Glutamatergic neuron (in vitro differentiated cells): ENCODE measurements around the gene POP7. TPM values are rescaled to one million over a fixed set of nuclear protein-coding genes. Genes with fewer than 3 reads are reported as not detected.

Experiments
- DNase-seq: peaks from one replicate; pipeline ENCODE4 v3.0.0; 2022
- H3K27ac Mint-ChIP-seq: one replicate; pipeline ENCODE4 v1.8.0; 2020; ENCODE audit warnings: mild to moderate bottlenecking, mixed read lengths, inconsistent platforms; ENCODE audit not compliant: unreplicated experiment
- H3K27me3 Mint-ChIP-seq: one replicate; pipeline ENCODE4 v1.8.0; 2020; ENCODE audit warnings: mild to moderate bottlenecking, moderate library complexity, mixed read lengths, inconsistent platforms; ENCODE audit not compliant: unreplicated experiment
- H3K36me3 Mint-ChIP-seq: one replicate; pipeline ENCODE4 v1.8.0; 2020; ENCODE audit warnings: mild to moderate bottlenecking, mixed read lengths, inconsistent platforms; ENCODE audit not compliant: unreplicated experiment
- H3K4me1 Mint-ChIP-seq: one replicate; pipeline ENCODE4 v1.8.0; 2020; ENCODE audit warnings: mild to moderate bottlenecking, low read depth, mixed read lengths, inconsistent platforms; ENCODE audit not compliant: unreplicated experiment
- H3K4me3 Mint-ChIP-seq: one replicate; pipeline ENCODE4 v1.8.0; 2020; ENCODE audit warnings: mild to moderate bottlenecking, mixed read lengths, inconsistent platforms; ENCODE audit not compliant: unreplicated experiment
- H3K9me3 Mint-ChIP-seq: one replicate; pipeline ENCODE4 v1.8.0; 2020; ENCODE audit warnings: mild to moderate bottlenecking, moderate library complexity, mixed read lengths, inconsistent platforms; ENCODE audit not compliant: unreplicated experiment
- total RNA-seq: library from RNA; stranded (reverse); fragmentation: NEBNext Ultra II Directional; extraction: Animal tissue kit (Norgen Biotek cat#: 25700); gene quantifications from one replicate; pipeline ENCODE4 v1.2.1, GENCODE V29; 2021; ENCODE audit not compliant: unreplicated experiment
- TF ChIP-seq, protein P1 (sequence below): fragments of 200-600 bp; sonication (generic); IDR thresholded peaks from one replicate; pipeline ENCODE4 v1.5.0; 2021; ENCODE audit not compliant: partially characterized antibody, unreplicated experiment

POP7 gene
- total RNA-seq, 1 donor from 2014 or later = 35.8 TPM

GRCh38 chr7:100730136-100730800 lies 24.3 kb downstream of the POP7 start:
- Mint-ChIP-seq H3K36me3 (no peaks in the 10 kb centered on the region), H3K4me3 (no peak overlapping the region), H3K4me1 (no peaks in the 10 kb centered on the region), H3K9me3 (no peaks in the 10 kb centered on the region), H3K27ac (no peak overlapping the region), H3K27me3 (peaks cover 4% of the 10 kb centered on the region)
- TF ChIP-seq, protein P1, sequence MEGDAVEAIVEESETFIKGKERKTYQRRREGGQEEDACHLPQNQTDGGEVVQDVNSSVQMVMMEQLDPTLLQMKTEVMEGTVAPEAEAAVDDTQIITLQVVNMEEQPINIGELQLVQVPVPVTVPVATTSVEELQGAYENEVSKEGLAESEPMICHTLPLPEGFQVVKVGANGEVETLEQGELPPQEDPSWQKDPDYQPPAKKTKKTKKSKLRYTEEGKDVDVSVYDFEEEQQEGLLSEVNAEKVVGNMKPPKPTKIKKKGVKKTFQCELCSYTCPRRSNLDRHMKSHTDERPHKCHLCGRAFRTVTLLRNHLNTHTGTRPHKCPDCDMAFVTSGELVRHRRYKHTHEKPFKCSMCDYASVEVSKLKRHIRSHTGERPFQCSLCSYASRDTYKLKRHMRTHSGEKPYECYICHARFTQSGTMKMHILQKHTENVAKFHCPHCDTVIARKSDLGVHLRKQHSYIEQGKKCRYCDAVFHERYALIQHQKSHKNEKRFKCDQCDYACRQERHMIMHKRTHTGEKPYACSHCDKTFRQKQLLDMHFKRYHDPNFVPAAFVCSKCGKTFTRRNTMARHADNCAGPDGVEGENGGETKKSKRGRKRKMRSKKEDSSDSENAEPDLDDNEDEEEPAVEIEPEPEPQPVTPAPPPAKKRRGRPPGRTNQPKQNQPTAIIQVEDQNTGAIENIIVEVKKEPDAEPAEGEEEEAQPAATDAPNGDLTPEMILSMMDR = no peak
- no peak for DNase-seq

- H3K4me1 Mint-ChIP-seq = no peaks in the 10 kb centered on the region
- no peaks in the 10 kb centered on the region for H3K9me3 Mint-ChIP-seq
- no peak overlapping the region for H3K4me3 Mint-ChIP-seq
- peaks cover 4% of the 10 kb centered on the region for H3K27me3 Mint-ChIP-seq
- no peaks in the 10 kb centered on the region for H3K36me3 Mint-ChIP-seq
- no peak overlapping the region for H3K27ac Mint-ChIP-seq
- TF ChIP-seq, protein P1 = no peak
- no peak for DNase-seq
These were observed 26.2 kb downstream of the POP7 start for GRCh38 chr7:100731937-100732636.

DNA sequence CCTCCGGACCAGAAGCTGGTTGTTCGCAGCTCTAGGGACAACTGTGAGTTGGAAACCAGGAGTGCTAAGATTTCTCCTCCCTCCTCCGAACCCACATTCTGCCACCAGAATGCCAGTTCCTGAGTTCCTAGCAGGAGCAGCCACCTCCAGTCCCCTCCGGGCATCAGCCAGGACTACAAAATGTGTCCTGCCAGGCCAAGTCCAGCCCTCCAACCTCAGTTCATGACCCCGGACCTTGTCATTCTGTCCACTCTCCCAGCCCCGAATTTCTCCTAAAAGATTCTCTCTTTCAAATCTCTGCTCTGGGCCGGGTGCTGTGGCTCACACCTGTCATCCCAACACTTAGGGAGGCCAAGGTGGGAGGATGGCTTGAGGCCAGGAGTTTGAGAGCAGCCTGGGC lies 29.8 kb downstream of the POP7 start:
- H3K27me3 Mint-ChIP-seq = peaks cover 2% of the 10 kb centered on the region
- DNase-seq = no peak
- no peak overlapping the region for H3K4me3 Mint-ChIP-seq
- TF ChIP-seq, protein P1 = no peak
- no peak overlapping the region for H3K27ac Mint-ChIP-seq
- H3K4me1 Mint-ChIP-seq = no peaks in the 10 kb centered on the region
- H3K36me3 Mint-ChIP-seq = no peaks in the 10 kb centered on the region
- peaks cover 4% of the 10 kb centered on the region for H3K9me3 Mint-ChIP-seq

DNA sequence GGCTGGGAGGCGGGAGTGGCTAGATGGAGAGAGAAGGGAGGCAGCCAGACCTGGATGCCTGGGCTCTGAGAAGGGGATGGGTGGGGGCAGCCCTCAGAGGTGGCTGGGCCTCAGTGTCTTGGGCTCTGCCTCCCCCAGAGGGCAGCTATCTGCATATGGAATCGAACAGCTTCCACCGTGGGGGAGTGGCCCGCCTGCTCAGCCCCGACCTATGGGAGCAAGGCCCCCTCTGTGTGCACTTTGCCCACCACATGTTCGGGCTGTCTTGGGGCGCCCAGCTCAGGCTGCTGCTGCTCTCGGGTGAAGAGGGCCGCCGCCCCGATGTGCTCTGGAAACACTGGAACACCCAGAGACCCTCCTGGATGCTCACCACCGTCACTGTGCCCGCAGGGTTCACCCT lies 30.8 kb downstream of the POP7 start:
- TF ChIP-seq, protein P1 = no peak
- Mint-ChIP-seq H3K9me3 (peaks cover 4% of the 10 kb centered on the region), H3K27ac (no peak overlapping the region), H3K36me3 (no peaks in the 10 kb centered on the region), H3K4me1 (no peaks in the 10 kb centered on the region), H3K27me3 (peaks cover 2% of the 10 kb centered on the region), H3K4me3 (no peak overlapping the region)
- DNase-seq = no peak

DNA sequence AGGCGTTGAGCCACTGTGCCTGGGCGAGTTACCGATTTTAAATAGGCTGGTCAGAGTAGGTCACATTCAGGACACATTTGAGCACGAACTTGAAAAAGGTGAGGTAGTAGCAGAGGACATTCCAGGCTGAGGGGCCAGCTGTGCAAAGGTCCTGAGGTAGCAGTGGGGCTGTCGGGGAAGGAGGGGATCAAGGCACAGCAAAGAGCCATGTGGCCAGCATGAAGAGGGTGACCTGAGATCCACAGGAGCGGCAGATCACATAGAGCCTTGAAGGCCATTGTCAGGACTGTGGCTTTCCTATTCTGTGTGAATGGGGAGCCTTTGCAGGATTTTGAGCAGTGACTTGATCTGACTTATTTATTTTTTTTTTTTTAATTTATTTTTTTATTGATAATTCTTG lies 34.0 kb downstream of the POP7 start:
- H3K4me3 Mint-ChIP-seq = no peak overlapping the region
- H3K36me3 Mint-ChIP-seq = no peaks in the 10 kb centered on the region
- no peak for DNase-seq
- peak overlapping the region; percentile 43 for H3K27ac Mint-ChIP-seq
- H3K4me1 Mint-ChIP-seq = no peaks in the 10 kb centered on the region
- H3K27me3 Mint-ChIP-seq = peaks cover 4% of the 10 kb centered on the region
- H3K9me3 Mint-ChIP-seq = peaks cover 8% of the 10 kb centered on the region
- TF ChIP-seq, protein P1 = no peak
